ENCODE measurements around the gene FBN2.

FBN2 gene

DNA sequence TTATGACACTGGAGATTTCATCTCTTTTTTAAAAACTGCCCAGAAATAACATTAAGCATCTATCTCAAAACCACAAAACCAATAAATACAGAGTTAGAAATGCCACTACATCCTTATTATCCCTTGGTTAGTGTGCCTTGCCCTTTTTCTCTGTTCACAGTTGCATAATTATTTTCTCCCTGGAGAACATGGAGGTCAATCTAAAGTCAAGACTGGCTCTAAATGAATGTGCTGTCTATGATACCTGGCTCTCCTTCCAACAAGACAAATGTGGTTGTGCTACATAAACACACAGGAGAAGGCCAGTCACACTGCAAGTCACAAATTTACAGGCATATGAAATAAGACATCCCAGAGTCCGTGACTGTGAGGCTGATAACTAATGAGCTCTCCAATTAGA is 2.8 kb downstream of the FBN2 start:
- H3K27me3 ChIP-seq: no peaks in the 10 kb centered on the region
- no peaks in the 10 kb centered on the region for H4K20me1 ChIP-seq
- no peaks in the 10 kb centered on the region for H3K36me3 ChIP-seq
- no peak overlapping the region for H3K27ac ChIP-seq
- peaks cover 32% of the 10 kb centered on the region for H3K9me3 ChIP-seq
- no peak overlapping the region for H3K4me3 ChIP-seq
- H3K4me2 ChIP-seq: no peak overlapping the region
- no peaks in the 10 kb centered on the region for H3K4me1 ChIP-seq
- TF ChIP-seq Cebpa-rat (IDR thresholded peaks at IDR 0.05): no peak
- no peak overlapping the region for H3K9ac ChIP-seq

GRCh38 chr5:128534726-128535125 is 3.3 kb downstream of the FBN2 start:
- H3K27ac ChIP-seq: no peak overlapping the region
- peaks cover 32% of the 10 kb centered on the region for H3K9me3 ChIP-seq
- no peaks in the 10 kb centered on the region for H3K4me1 ChIP-seq
- H3K27me3 ChIP-seq: no peaks in the 10 kb centered on the region
- no peak for TF ChIP-seq Cebpa-rat (IDR thresholded peaks at IDR 0.05)
- H3K36me3 ChIP-seq: no peaks in the 10 kb centered on the region
- no peak overlapping the region for H3K4me2 ChIP-seq
- H3K4me3 ChIP-seq: no peak overlapping the region
- H4K20me1 ChIP-seq: no peaks in the 10 kb centered on the region
- H3K9ac ChIP-seq: no peak overlapping the region

GRCh38 chr5:128532776-128533175 is 5.3 kb downstream of the FBN2 start:
- Histone ChIP-seq H3K4me3 (no peak overlapping the region), H3K9me3 (peaks cover 17% of the 10 kb centered on the region), H3K4me2 (no peak overlapping the region), H3K27me3 (no peaks in the 10 kb centered on the region), H3K9ac (no peak overlapping the region), H4K20me1 (no peaks in the 10 kb centered on the region), H3K36me3 (no peaks in the 10 kb centered on the region), H3K4me1 (no peaks in the 10 kb centered on the region), H3K27ac (no peak overlapping the region)
- TF ChIP-seq Cebpa-rat (IDR thresholded peaks at IDR 0.05): no peak

GRCh38 chr5:128532127-128532526 is 5.9 kb downstream of the FBN2 start:
- H3K4me1 ChIP-seq: no peaks in the 10 kb centered on the region
- H3K36me3 ChIP-seq: no peaks in the 10 kb centered on the region
- no peaks in the 10 kb centered on the region for H3K27me3 ChIP-seq
- H3K9me3 ChIP-seq: peaks cover 10% of the 10 kb centered on the region
- no peak overlapping the region for H3K4me3 ChIP-seq
- no peak for TF ChIP-seq Cebpa-rat (IDR thresholded peaks at IDR 0.05)
- H3K4me2 ChIP-seq: no peak overlapping the region
- no peak overlapping the region for H3K27ac ChIP-seq
- H4K20me1 ChIP-seq: no peaks in the 10 kb centered on the region
- no peak overlapping the region for H3K9ac ChIP-seq

GRCh38 chr5:128528637-128529255 is 9.3 kb downstream of the FBN2 start:
- H3K4me2 ChIP-seq: no peak overlapping the region
- no peaks in the 10 kb centered on the region for H3K4me1 ChIP-seq
- no peaks in the 10 kb centered on the region for H3K27me3 ChIP-seq
- no peaks in the 10 kb centered on the region for H4K20me1 ChIP-seq
- no peak for TF ChIP-seq Cebpa-rat (IDR thresholded peaks at IDR 0.05)
- H3K27ac ChIP-seq: no peak overlapping the region
- no peak overlapping the region for H3K9ac ChIP-seq
- H3K36me3 ChIP-seq: no peaks in the 10 kb centered on the region
- no peak overlapping the region for H3K4me3 ChIP-seq
- no peaks in the 10 kb centered on the region for H3K9me3 ChIP-seq

DNA sequence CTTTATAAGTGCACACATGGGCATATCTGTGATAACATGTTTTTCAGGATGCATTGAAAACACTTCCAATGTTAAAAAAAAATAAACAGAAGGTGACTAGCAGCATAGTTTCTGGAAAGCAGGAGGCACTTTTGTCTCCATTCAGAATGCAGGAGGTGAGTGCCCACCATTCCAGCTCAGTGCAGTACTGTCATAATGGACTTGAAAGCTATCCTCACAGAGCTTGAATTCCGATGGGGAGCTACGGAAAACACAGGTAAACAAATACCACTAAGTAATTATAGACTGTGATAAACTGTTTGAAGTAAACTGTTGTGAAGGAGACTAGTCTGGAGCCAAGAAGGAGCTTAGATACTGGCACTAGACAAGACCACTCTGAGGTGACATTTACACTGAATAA is 9.9 kb downstream of the FBN2 start:
- H3K27me3 ChIP-seq: no peaks in the 10 kb centered on the region
- no peak overlapping the region for H3K9ac ChIP-seq
- no peak for TF ChIP-seq Cebpa-rat (IDR thresholded peaks at IDR 0.05)
- H3K9me3 ChIP-seq: no peaks in the 10 kb centered on the region
- no peaks in the 10 kb centered on the region for H4K20me1 ChIP-seq
- H3K36me3 ChIP-seq: no peaks in the 10 kb centered on the region
- H3K4me3 ChIP-seq: no peak overlapping the region
- H3K4me2 ChIP-seq: no peak overlapping the region
- no peak overlapping the region for H3K27ac ChIP-seq
- H3K4me1 ChIP-seq: no peaks in the 10 kb centered on the region

- no peaks in the 10 kb centered on the region for H4K20me1 ChIP-seq
- TF ChIP-seq Cebpa-rat (IDR thresholded peaks at IDR 0.05): no peak
- no peak overlapping the region for H3K27ac ChIP-seq
- no peaks in the 10 kb centered on the region for H3K9me3 ChIP-seq
- H3K4me2 ChIP-seq: no peak overlapping the region
- no peaks in the 10 kb centered on the region for H3K27me3 ChIP-seq
- H3K4me3 ChIP-seq: no peak overlapping the region
- peaks cover 4% of the 10 kb centered on the region; the same call in 1 of the 2 replicates for H3K4me1 ChIP-seq
- H3K9ac ChIP-seq: no peak overlapping the region
- H3K36me3 ChIP-seq: no peaks in the 10 kb centered on the region
These were observed 11.0 kb downstream of the FBN2 start for GRCh38 chr5:128527077-128527476.

GRCh38 chr5:128522336-128522735 is 15.7 kb downstream of the FBN2 start:
- Histone ChIP-seq H3K4me2 (no peak overlapping the region), H3K4me3 (no peak overlapping the region), H4K20me1 (no peaks in the 10 kb centered on the region)

GRCh38 chr5:128519827-128520226 is 18.2 kb downstream of the FBN2 start:
- Histone ChIP-seq H3K9me3 (no peaks in the 10 kb centered on the region), H4K20me1 (no peaks in the 10 kb centered on the region), H3K36me3 (no peaks in the 10 kb centered on the region), H3K4me3 (no peak overlapping the region), H3K27me3 (no peaks in the 10 kb centered on the region), H3K9ac (no peak overlapping the region), H3K4me1 (peaks cover 6% of the 10 kb centered on the region; the same call in 1 of the 2 replicates), H3K4me2 (no peak overlapping the region), H3K27ac (no peak overlapping the region)
- no peak for TF ChIP-seq Cebpa-rat (IDR thresholded peaks at IDR 0.05)

More at GRCh38 chr5:128522336-128522735, 15.7 kb downstream of the FBN2 start:
- Histone ChIP-seq H3K36me3 (no peaks in the 10 kb centered on the region), H3K27me3 (no peaks in the 10 kb centered on the region), H3K27ac (no peak overlapping the region), H3K9me3 (no peaks in the 10 kb centered on the region), H3K9ac (no peak overlapping the region), H3K4me1 (peaks cover 6% of the 10 kb centered on the region; the same call in 1 of the 2 replicates)
- no peak for TF ChIP-seq Cebpa-rat (IDR thresholded peaks at IDR 0.05)

DNA sequence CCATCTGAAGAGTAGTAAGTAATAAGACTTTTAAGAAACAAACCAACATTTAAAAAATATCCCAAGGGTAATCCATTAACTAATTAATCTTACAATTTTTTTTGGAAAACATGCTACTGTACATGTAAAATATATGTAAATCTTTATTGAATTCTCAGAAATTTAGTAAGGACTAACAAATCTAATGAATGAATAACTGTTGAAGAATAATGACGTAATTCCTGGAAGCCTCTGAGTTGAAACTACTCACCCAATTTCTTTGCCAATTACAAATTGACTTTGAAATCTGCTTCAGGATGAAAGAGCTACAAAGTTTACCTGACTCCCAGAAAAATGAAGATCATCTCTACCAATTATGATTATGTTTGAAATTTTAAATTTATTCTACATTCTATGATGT is 21.1 kb downstream of the FBN2 start:
- Histone ChIP-seq H3K9me3 (no peaks in the 10 kb centered on the region), H4K20me1 (no peaks in the 10 kb centered on the region), H3K36me3 (no peaks in the 10 kb centered on the region), H3K27ac (no peak overlapping the region), H3K27me3 (no peaks in the 10 kb centered on the region), H3K4me2 (no peak overlapping the region), H3K9ac (no peak overlapping the region), H3K4me1 (peaks cover under 1% of the 10 kb centered on the region; the same call in 1 of the 2 replicates), H3K4me3 (no peak overlapping the region)
- TF ChIP-seq Cebpa-rat (IDR thresholded peaks at IDR 0.05): no peak

DNA sequence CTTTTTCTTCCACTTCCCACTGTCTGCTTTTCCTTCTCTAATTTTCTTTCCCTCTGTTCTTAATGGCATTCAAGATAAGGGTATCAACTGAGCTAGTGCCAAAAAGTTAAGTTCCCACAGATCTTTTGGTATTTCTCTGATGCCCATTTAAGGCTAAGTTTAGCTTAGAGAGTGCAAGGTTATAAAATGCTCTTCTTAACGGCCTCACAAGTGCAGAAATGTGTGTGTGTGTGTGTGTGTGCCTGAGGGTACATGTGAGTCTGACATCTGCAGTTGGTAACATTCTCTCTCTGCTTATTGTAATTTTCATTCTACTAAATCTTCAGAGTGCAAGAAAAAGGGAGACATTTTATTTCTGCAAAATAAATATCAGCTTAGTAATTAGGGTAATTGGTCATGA is 24.2 kb downstream of the FBN2 start:
- Histone ChIP-seq H3K27ac (no peak overlapping the region), H3K9me3 (no peaks in the 10 kb centered on the region), H3K4me2 (no peak overlapping the region), H3K4me1 (no peaks in the 10 kb centered on the region), H3K36me3 (no peaks in the 10 kb centered on the region), H3K27me3 (no peaks in the 10 kb centered on the region), H3K9ac (no peak overlapping the region), H3K4me3 (no peak overlapping the region), H4K20me1 (no peaks in the 10 kb centered on the region)
- no peak for TF ChIP-seq Cebpa-rat (IDR thresholded peaks at IDR 0.05)
